Endothelial cell (in vitro differentiated cells): Measurements from ENCODE around the gene ZP1. TPM values are rescaled to one million over a fixed set of nuclear protein-coding genes. Genes with fewer than 3 reads are reported as not detected.

Experiments
- DNase-seq: peaks from one replicate; pipeline ENCODE4 v3.0.0; 2021; ENCODE audit warnings: low spot score
- H3K27ac Mint-ChIP-seq: one replicate; pipeline ENCODE4 v1.8.0; 2021; ENCODE audit warnings: mixed read lengths, inconsistent platforms; ENCODE audit not compliant: unreplicated experiment
- H3K27me3 Mint-ChIP-seq: one replicate; pipeline ENCODE4 v1.8.0; 2021; ENCODE audit warnings: mild to moderate bottlenecking, moderate library complexity, mixed read lengths, inconsistent platforms; ENCODE audit not compliant: unreplicated experiment
- H3K36me3 Mint-ChIP-seq: one replicate; pipeline ENCODE4 v1.8.0; 2021; ENCODE audit warnings: mild to moderate bottlenecking, low read depth, mixed read lengths, inconsistent platforms; ENCODE audit not compliant: unreplicated experiment
- H3K4me1 Mint-ChIP-seq: one replicate; pipeline ENCODE4 v1.8.0; 2021; ENCODE audit warnings: mild to moderate bottlenecking, mixed read lengths, inconsistent platforms; ENCODE audit not compliant: unreplicated experiment
- H3K4me3 Mint-ChIP-seq: one replicate; pipeline ENCODE4 v1.8.0; 2021; ENCODE audit warnings: mild to moderate bottlenecking, mixed read lengths, inconsistent platforms; ENCODE audit not compliant: unreplicated experiment
- H3K9me3 Mint-ChIP-seq: one replicate; pipeline ENCODE4 v1.8.0; 2021; ENCODE audit warnings: mixed read lengths, inconsistent platforms; ENCODE audit not compliant: unreplicated experiment
- total RNA-seq: library from RNA; stranded (reverse); fragmentation: NEBNext Ultra II Directional; extraction: Animal tissue kit (Norgen Biotek cat#: 25700); gene quantifications from one replicate; pipeline ENCODE4 v1.2.1, GENCODE V29; 2021; ENCODE audit not compliant: unreplicated experiment
- TF ChIP-seq, protein P1 (sequence below): fragments of 200-600 bp; sonication (generic); IDR thresholded peaks from one replicate; pipeline ENCODE4 v1.5.0; 2021; ENCODE audit warnings: antibody characterized with exemption; ENCODE audit not compliant: unreplicated experiment

ZP1 gene
- total RNA-seq, 1 donor from 2014 or later, result not detected

- TF ChIP-seq, protein P1, sequence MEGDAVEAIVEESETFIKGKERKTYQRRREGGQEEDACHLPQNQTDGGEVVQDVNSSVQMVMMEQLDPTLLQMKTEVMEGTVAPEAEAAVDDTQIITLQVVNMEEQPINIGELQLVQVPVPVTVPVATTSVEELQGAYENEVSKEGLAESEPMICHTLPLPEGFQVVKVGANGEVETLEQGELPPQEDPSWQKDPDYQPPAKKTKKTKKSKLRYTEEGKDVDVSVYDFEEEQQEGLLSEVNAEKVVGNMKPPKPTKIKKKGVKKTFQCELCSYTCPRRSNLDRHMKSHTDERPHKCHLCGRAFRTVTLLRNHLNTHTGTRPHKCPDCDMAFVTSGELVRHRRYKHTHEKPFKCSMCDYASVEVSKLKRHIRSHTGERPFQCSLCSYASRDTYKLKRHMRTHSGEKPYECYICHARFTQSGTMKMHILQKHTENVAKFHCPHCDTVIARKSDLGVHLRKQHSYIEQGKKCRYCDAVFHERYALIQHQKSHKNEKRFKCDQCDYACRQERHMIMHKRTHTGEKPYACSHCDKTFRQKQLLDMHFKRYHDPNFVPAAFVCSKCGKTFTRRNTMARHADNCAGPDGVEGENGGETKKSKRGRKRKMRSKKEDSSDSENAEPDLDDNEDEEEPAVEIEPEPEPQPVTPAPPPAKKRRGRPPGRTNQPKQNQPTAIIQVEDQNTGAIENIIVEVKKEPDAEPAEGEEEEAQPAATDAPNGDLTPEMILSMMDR, result no peak
- H3K4me1 Mint-ChIP-seq, result peaks cover 18% of the 10 kb centered on the region
- no peak overlapping the region for H3K4me3 Mint-ChIP-seq
- DNase-seq, result no peak
- no peak overlapping the region for H3K27ac Mint-ChIP-seq
- H3K27me3 Mint-ChIP-seq, result peaks cover 2% of the 10 kb centered on the region
- no peaks in the 10 kb centered on the region for H3K36me3 Mint-ChIP-seq
- no peaks in the 10 kb centered on the region for H3K9me3 Mint-ChIP-seq
Measured at GRCh38 chr11:60880643-60881282, 13.4 kb downstream of the ZP1 start.

- Mint-ChIP-seq H3K27ac (no peak overlapping the region), H3K4me3 (peak overlapping the region; percentile 60), H3K9me3 (no peaks in the 10 kb centered on the region), H3K27me3 (peaks cover 2% of the 10 kb centered on the region), H3K4me1 (no peaks in the 10 kb centered on the region), H3K36me3 (peaks cover 8% of the 10 kb centered on the region)
- peak; percentile 62 for DNase-seq
- TF ChIP-seq, protein P1, result peak; percentile 46
Measured at GRCh38 chr11:60887556-60887955, 20.2 kb downstream of the ZP1 start.

DNA sequence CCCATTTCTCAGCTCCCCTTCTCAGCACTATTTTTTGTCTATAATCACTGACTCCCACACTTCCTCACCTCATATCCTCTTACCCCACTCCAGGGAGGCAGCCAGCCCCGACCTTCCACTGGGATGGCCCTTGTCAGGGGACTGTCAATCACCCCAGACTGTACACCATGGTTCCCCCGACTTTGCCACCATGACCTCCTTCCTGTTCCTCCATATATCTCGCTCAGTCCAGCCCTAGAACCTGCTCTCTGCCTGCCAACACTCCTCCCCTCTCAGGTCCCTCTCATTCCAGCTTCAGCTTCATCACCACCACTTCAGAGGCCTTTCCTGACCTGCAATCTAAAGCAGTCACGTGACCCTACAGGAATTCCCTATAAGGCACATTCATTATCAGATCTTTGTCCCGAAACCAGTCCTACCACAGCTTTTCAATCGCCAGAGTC, 22.5 kb downstream of the ZP1 start:
- no peaks in the 10 kb centered on the region for H3K9me3 Mint-ChIP-seq
- peaks cover 18% of the 10 kb centered on the region for H3K36me3 Mint-ChIP-seq
- no peak for DNase-seq
- no peak overlapping the region for H3K4me3 Mint-ChIP-seq
- H3K27me3 Mint-ChIP-seq, result peaks cover 2% of the 10 kb centered on the region
- TF ChIP-seq, protein P1, result no peak
- H3K27ac Mint-ChIP-seq, result peak overlapping the region; percentile 68
- H3K4me1 Mint-ChIP-seq, result no peaks in the 10 kb centered on the region

DNA sequence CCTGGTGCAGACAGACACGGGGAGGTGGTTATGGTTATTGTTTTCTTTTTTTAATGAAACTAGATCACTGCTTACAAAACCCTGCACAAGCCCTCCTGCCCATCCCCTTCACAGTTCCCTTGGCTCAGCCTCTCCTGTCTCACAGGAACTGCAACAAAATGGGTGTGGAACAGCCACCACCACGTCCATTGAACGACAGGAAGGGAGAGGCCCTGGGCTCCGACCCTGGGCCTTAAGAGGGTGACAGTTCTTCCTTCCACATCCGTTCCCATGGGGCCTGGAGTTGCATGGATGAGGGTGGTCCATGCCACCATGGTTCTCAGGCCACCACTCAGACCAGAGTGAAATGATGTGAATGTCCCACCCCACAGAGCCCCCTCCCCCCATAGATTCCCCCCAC, 23.4 kb downstream of the ZP1 start:
- H3K36me3 Mint-ChIP-seq, result peaks cover 26% of the 10 kb centered on the region
- no peak overlapping the region for H3K27ac Mint-ChIP-seq
- H3K4me1 Mint-ChIP-seq, result no peaks in the 10 kb centered on the region
- H3K4me3 Mint-ChIP-seq, result no peak overlapping the region
- H3K9me3 Mint-ChIP-seq, result no peaks in the 10 kb centered on the region
- TF ChIP-seq, protein P1, result no peak
- DNase-seq, result no peak
- peaks cover 2% of the 10 kb centered on the region for H3K27me3 Mint-ChIP-seq

- Mint-ChIP-seq H3K36me3 (peaks cover 30% of the 10 kb centered on the region), H3K9me3 (no peaks in the 10 kb centered on the region), H3K27ac (no peak overlapping the region), H3K4me3 (no peak overlapping the region), H3K27me3 (peaks cover 2% of the 10 kb centered on the region), H3K4me1 (no peaks in the 10 kb centered on the region)
- TF ChIP-seq, protein P1, result no peak
- no peak for DNase-seq
Measured at GRCh38 chr11:60891103-60891741, 23.9 kb downstream of the ZP1 start.
